Globus pallidus (tissue), 1 donor: ENCODE measurements around the gene CDH4.

Experiments
- DNase-seq: peaks from one replicate; pipeline ENCODE4 v3.0.0-alpha.2; 2015; ENCODE audit warnings: low spot score

Gene CDH4

DNA sequence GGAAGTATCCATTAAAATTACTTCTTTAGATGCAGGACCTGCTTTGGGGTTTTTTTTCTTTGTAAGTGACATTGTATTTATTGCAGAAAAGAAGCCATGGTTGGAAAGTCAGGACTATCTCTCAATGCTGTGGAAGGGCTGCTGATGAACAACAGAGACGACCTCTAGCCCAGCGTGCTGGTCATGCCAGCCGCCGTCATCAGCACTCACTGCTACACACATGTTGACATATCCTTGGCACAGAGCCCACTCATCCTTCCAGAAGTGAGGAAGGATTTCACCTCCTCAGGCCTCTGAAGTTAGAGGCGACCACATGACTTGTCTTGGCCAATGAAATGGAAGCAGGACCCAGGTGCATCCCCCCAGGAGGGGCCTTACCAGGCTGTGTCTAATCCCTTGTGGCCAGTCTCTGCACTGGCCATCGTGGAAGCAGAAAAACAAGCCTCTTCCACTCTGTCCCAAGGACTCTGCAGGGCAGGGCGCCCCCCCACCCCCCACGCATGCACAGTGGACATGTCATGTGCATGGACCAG lies 470.2 kb downstream of the CDH4 start:
- no peak for DNase-seq

DNA sequence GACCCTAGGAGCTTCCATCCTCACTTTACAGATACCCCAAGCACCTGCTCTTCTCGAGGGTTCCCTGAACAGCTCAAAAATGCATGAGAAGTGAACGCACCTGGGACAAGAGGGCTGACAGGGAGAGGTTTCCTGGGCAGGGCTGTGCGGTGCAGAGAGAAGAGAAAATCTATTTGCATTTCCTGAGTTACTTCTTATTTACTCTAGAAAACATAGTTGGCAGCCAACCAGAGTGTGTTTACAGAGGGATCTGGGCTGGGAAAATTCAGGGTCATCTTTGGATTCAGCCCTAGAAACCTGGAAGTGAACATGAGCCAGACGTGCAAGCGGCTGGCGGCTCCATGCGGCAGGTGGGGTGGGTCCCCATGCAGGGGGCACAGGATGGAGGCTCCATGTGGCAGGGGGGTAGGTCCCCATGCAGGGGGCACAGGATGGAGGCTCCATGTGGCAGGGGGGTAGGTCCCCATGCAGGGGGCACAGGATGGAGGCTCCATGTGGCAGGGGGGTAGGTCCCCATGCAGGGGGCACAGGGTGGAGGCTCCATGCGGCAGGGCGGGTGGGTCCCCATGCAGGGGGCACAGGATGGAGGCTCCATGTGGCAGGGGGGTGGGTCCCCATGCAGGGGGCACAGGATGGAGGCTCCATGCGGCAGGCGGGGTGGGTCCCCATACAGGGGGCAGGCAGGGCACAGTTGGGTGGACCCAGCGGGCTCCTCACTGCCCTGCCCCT lies 471.6 kb downstream of the CDH4 start:
- no peak for DNase-seq

DNA sequence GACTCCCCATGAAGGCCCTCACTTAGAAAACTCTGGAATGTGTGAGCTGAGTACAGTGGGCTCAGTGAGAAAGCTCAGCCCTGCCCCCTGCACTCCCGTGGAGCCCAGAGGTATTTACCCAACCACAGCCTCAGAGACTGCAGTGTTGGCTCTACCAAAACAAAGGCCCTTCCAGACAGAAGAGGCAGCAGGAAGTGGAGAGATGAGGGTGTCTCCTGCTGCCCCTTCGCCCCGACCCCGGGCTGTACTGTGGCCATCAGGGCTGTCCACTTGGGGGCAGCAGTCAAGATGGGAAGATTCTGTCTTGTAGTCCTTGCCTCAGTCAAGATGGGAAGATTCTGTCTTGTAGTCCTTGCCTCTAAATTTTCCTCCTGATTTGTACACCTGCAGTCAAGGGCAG lies 472.3 kb downstream of the CDH4 start:
- no peak for DNase-seq

DNA sequence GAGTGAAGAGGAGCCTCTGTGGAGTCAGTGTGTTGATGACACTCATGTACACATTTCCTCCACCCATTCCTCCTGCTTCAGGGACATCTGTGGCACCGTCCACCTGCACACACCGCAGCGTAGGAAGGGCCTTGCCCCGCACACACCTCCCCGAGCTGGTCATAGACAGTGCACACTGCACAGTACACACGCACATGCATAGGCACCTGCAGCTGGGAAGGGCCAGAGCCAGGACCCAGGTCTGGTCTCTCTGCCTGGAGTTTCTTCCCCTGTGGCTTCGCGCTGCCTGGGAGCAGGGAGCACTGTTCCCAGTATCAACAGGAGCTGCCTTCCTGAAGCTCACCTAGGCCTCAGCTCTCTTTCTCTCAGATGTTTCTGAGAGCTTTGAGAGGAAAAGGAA lies 473.1 kb downstream of the CDH4 start:
- DNase-seq = no peak

DNA sequence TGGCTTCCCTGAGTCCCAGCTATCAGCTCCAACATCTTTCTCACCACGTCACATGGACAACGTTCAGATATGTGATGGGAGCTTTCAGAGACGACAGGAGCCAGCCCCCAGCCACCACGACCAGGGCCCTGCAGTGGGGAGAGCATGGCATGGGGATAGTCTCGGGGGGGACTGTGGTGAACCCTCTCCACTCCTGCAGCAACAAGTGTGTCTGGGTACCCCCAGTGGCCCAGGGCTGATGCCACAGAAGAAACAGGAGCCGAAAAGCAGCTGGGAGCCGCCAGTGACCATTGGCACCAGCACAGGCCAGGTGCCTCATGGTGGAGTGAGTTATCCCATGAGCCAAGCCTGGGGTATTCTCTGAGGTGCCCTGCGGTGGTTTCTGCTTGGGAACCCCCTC lies 473.9 kb downstream of the CDH4 start:
- no peak for DNase-seq

DNA sequence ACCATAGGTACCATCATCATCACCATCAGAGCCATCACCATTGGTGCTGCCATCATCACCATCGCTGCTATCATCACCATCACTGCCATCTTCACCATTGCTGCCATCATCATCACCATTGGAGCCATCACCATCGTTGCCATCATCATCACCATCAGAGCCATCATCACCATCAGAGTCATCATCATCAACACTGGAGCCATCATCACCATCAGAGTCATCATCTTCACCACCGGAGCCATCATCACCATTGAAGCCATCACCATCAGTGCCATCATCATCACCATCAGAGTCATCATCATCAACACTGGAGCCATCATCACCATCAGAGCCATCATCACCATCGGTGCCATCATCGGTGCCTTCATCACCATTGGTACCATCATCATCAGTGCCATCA lies 474.9 kb downstream of the CDH4 start:
- DNase-seq = no peak

DNA sequence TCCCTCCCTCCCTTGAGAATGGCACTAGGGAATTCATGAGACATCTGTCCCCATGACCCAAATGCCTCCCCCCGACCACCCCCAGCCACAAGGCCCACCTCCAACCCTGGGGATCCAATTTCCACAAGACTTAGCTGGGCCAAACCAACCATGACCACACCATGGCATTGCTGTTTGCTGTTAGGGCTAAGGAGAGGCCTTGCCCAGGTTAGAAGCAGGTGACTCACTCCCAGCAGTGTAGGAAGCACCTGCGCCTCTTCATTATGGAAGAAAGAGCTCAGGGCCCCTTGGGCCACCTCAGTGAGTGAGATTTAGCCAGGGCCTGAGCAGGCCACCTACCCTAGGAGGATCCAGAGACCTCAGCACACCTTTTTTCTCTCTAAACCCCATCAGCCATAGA lies 475.7 kb downstream of the CDH4 start:
- no peak for DNase-seq

DNA sequence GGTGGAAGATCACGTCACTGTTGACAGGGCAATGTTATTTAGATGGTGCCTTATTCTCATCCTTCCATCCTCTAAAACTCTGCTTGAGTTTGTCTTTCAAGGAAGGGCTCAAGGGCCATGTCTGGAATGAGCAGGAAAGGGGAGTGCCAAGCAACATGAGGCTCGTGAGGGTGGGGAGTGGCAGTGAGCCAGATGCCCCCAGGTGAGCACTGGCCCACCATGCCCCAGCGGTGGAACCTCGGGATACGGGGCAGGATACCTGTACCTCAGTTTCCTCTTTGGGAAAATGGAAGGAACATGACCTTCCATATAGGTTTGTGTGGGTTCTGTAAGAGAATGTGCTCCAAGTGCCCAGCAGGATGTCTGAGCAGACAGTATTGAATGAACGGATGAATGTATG lies 476.3 kb downstream of the CDH4 start:
- no peak for DNase-seq

DNA sequence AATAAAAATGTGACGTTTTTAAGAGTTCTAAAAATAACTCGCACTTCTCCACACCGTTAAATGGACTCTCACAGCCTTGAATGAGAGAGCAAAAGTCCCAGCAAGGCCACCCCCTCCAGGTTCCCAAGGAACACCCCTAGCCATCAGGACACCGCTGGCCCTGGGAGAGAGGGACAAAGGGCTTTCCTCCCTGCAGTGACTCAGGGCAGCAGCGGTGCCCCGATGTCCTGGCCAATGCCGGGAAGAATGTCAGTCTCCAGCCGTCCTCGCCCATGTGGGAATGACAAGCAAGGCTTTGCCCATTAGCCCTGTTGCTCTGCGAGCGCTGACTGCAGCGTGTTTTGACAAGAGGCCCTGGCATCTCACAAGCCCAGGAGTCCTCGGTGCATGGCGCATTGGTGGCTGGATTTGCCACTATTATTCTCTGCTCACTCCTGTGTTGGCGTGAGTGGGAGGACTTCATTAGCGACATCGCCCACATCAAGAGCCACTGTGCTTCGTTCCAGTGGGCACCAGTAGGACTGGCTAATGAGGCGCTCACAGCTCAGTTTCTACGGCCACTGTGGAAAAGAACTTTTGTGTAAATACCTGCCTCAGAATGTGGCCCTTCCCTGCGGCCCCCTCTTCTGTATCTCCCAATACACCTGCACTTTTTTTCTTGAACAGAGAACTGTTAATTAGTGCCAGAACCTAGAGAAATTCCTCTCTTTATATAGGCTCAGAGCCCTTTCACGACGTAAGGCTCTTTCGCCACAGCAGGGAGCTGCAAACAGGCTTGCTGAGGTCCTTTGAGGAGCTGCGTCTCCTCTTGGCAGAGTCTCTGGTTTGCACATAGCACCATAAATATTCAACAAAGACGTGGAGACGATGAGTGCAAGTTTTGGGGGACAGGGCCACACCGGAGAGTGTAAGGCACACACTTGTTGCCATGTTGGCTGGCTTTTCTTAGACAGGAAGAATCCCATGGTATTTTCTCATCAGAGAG lies 477.0 kb downstream of the CDH4 start:
- no peak for DNase-seq

DNA sequence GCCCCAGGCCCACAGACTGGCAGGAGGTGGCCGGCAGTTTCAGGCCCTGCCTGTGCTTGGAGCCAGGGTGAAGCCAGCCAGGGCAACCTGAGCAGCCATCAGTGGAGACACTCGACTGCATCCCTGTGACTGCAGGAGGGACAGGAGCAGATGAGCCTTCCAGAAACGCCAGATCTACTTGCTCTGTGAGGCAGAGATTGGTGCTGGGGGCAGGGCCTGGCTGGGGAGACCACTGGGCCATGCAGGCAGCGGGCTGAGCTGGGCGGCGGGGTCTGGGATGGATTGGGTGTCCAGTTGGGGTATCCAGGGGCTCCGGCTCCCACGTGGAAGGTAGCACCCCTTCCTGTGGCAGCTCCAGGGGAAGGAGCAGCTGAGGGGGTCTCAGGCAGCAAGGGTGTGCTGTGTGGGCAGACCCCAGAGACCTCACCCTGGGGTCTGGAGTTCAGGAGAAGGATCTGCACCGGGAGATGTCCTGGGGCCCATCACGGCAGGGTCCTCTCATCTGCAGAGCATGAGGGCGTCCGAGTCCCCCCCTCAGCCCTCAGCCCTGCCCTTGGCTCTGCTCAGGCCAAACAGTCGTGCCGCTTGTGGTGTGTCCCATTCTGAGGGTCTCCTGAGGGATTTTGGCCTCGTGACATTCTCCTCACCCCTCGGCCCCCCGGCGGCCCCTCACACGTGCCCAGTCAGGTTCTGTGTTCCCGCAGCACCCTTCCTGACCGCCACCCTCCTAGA lies 478.7 kb downstream of the CDH4 start:
- no peak for DNase-seq

DNA sequence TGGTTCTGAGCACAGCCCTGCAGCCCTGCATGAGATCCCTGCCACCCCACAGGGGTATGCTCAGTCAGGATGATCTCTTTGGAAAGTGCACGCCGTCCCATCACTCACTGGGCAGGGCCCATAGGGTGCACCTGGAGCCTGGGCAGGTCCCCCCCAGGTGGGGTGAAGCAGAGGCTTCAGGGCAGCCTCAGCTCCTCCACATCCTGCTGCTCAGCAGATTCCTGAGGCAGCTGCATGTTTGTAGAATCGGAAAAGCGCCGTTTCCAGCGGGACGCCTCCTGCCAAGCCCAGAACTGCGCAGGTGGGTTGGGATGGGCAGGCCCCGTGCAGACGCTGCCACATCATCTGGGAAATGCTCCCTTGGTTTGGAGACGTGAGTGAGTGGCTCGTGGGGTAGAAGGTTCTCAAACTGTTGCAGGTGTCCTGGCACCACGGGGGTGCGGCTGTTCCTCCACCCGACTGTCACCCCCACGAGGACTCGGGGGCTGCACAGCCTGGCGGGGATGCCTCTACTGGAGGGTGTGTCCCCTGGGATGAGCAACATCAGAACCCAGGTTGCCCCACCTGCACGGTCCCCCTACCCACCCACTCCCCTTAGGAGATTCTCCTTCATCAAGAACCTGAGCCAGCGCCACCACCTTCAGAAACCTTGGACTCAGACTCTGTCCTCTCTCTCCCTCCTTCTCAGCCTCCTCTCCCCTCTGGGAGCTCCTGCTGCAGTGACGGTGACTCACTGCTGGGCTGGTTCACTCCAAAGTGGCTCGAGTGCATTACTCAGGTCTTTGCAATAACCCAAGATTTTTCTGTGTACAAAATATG lies 479.5 kb downstream of the CDH4 start:
- DNase-seq = no peak

DNA sequence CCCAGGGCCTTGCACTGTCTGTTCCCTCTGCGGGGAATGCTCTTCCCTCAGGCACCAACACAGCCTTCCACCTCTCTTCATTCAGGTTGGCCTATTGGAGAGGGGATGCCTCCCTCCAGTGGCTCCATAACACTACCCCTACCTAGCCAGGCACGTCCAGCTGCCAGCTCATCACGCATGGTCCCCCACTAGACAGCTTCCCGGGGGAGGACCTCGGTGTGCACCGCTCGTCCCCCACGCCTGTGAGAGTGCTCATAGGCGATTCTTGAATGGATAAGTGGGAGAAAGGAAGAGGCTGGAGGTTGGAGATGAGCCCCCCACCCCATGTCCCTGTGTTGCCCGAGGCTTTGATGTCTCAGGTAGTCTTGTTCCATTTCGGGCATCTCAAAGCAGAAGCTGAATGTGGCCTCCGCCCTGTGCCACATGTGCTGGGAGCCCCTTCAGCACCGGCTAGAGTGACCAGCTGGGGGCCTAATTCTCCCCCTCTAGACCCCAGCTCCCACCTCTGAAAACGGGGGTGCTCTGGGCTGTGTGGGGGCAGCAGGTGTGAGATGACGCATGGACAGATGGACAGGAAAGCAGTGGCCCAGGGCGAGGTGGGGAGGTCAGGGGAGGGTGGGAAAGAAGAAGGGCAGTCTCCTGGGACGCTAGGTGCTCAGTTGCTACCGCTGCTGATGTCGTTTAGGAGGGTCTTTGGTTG lies 480.6 kb downstream of the CDH4 start:
- DNase-seq = no peak

DNA sequence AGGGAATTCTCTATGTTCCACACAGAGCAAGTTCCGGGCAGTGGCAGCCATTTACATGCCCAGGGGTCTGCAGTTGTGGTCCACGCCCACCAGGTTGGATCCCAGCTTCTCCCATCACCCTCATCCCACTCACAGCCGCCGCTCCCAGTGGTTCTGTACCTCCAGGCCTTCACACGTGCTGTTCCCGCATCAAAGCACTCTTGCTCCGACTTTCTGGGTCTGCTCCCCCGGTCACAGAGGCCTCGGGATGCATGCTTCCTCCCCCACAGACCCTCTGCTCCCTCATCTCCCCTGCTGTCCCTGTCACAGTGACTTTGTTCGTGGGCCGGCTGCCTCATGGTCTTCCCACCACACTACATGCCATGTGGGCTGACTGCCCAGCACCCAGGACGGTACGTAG lies 481.2 kb downstream of the CDH4 start:
- DNase-seq = no peak

DNA sequence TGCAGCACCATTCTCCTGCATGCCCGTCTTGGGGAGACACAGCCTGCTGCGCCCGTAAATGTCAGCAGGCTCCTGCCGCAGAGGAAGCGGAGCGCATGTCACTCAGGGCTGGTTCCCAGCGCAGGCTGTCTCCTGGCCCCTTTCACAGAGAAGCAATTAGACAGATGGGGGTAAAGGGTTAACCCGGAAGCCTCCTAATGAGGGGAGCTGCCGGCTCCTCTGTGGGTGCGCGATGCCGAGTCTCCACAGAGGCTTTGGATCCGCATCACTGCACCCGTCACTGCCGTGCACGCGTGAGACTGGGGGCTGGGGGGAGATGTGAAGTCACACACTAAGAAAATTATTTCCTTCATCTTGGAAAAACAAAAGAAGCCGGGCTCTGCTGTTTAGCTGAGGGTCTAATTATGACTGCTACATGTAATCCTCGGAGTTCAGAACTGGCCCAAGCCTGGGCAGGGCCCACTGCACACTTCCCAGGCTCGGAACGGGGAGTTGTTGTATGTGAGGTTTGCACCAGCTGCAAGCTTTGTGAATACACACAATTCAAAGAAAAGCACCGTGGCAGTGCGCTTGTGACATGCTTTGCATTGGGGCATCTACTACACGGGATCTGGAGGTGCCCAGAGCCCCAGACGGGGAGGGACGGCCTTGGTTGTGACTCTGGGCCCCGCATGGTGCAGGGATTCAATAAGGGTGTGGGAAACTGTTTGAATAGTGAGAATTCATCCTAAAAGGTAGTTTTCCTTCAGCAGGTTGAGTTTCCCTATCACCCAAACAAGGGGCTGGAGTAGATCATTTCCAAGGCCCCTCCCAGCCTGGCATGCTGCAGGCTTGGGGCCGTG lies 482.1 kb downstream of the CDH4 start:
- no peak for DNase-seq

DNA sequence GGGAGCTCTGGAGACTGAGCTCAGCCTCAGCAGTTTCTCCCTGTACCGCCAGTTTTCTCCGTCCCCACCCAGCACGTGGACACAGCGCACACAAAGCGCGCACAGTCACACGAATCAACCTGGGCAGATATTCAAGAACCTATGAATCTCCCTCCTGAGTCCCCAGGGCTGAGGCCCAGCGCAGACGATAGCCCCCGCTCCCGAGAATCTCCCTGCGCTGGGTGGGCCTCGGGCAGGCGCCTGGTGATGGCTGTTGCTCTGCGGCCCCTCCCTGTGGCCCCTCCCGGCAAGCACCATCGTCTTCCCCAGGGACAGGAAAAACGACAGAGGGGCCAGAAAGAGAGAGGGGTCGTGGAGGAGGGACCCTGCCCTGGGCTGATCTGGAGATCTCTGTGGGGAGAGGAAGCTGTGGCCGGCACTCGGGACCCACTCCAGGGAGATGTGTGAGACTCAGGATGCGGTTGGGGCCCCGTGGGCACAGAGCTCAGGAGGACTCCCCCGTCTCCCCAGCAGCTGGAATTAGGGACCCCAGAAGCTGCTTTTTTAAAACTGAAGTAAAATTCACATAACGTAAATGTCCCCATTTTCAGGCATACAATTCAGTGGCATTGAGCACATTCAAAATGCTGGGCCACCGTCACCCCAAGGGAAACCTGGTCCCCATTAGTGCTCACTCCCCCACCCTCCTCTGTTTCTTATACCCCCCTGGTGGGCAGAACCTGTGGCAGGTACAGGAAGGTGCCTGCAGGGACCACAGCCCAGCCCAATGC lies 482.9 kb downstream of the CDH4 start:
- DNase-seq = no peak

DNA sequence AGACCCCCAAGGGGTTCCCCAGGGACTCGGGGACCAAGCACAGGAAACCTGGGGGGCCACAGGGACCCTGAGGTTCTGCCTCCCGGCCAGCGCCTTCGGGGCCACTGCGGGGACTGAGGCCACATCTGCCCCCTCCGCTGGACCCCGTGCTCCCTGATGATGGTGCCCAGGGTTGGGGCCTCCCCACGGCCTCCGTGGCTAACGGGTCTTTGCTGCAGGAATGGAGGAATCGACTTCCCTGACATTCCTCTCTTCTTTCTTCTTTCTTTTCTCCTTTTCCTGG lies 483.4 kb downstream of the CDH4 start:
- DNase-seq = no peak

DNA sequence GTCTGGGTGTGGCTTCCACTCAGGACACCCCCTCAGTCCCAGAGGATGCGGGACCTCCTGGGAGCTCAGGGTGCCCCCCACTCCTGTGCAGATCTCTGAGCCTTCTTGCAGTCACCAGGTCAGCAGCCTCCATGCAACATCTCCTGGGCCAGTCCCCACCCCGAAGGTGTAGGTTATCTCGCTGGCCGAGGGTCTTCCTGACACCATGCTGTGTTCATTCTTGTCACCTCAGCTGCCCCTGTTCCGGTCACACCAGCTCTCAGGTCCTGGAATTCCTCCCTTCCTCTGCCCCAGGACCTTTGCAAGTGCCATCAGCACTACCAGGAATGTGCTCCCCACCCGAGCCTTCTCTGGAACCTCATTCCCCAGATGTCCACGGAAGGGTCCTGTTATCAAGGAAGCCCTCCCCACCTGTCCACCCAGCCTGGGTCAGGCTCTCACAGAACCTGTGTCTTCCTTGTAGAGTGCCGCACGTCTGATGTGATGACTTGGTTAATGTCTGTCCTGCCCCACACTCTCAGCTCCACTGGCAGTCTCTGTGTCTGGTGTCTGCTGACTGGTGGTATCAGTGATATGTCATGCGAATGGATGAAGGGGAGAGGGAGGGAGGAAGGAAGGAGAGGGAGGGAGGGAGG lies 484.1 kb downstream of the CDH4 start:
- no peak for DNase-seq

DNA sequence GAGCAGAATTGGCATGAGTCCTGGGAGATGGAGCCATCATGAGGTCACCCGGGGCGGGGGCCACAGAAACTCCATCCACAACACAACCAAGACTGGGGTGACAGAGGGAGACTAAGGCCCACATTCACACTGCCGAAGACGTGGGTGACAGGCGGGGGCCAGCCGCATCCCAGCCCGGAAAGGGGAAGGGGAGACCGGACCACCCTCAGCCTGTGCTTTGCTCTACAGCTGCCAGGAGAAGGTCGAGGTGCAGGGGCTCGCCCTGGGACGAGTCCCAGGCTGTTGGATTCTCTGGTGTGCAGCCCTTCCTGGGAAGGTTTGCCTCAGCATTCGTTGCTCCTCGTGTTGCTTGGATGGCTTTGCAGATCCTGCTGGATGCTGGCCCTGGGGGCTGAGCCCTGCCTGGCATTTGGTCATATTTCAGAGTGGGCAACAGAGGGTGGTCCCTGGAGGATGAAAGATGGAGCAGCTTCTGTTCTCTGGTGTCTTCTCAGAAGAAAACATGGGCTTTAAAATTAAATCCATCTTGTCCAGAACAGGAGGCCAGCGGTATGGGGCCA lies 484.8 kb downstream of the CDH4 start:
- no peak for DNase-seq

DNA sequence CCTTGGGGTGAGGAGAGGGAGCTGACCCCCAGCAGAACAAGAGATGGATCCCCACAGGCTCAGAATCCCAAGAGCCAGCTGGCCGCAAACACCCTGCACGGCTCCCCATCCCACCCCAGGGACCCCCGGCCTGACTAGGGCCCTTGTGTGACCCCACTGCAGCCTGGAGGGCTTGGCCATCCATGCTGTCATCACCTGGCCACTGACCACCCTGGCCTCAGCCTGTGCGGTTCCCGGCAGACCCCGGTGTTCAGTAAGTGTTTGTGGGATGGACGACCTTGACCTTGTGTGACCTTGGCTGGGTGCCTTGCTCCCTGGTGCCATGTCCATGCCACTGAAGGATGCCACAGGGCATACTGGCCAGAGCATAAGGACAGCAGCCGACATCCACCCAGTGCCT lies 485.3 kb downstream of the CDH4 start:
- DNase-seq = no peak
